Activated CD8-positive, alpha-beta T cell treated with anti-CD3 and anti-CD28 coated beads, Interleukin-2, amount 10 ng/mL, durations not matched to agents 7 days and 5 days (primary cell): ENCODE results near the gene HOXB5. TPM values are rescaled to one million over a fixed set of nuclear protein-coding genes. Genes with fewer than 3 reads are reported as not detected.

Source experiments
- ATAC-seq: fragments of 150-1000 bp; cut with Tn5 transposase; one replicate; pipeline ENCODE4 v1.10.0; 2021; ENCODE audit warnings: moderate library complexity
- CTCF ChIA-PET: fragments of 350-600 bp; sonication (Branson Sonifier 250); formaldehyde crosslinking; loops from one replicate; lab custom pipeline; 2021; ENCODE audit warnings: antibody characterized with exemption; lab: Charles Lee
- POLR2A ChIA-PET: fragments of 350-600 bp; sonication (Branson Sonifier 250); formaldehyde crosslinking; loops from one replicate; lab custom pipeline; 2021; ENCODE audit warnings: antibody characterized with exemption; lab: Charles Lee
- DNase-seq: peaks from one replicate; pipeline ENCODE4 v3.0.0-alpha.2; 2020
- H3K27ac Mint-ChIP-seq: one replicate; pipeline ENCODE4 v1.8.0; 2021; ENCODE audit warnings: mild to moderate bottlenecking, mixed read lengths
- H3K27me3 Mint-ChIP-seq: one replicate; pipeline ENCODE4 v1.8.0; 2021; ENCODE audit warnings: low read depth, mixed read lengths
- H3K36me3 Mint-ChIP-seq: one replicate; pipeline ENCODE4 v1.8.0; 2021; ENCODE audit warnings: low read depth, mixed read lengths
- H3K4me1 Mint-ChIP-seq: one replicate; pipeline ENCODE4 v1.8.0; 2021; ENCODE audit warnings: low read depth, mixed read lengths
- H3K4me3 Mint-ChIP-seq: one replicate; pipeline ENCODE4 v1.8.0; 2021; ENCODE audit warnings: mild to moderate bottlenecking, mixed read lengths
- H3K9me3 Mint-ChIP-seq: one replicate; pipeline ENCODE4 v1.8.0; 2022; ENCODE audit warnings: mixed read lengths; ENCODE audit not compliant: insufficient read depth
- total RNA-seq, 2 experiments: library from RNA; stranded (reverse); gene quantifications; one replicate each; pipeline ENCODE4 v1.2.3, GENCODE V29; 2021

The HOXB5 gene
- total RNA-seq, 2 experiments from 2014 or later, result not detected

GRCh38 chr17:48636177-48637018 lies 42.8 kb upstream of the HOXB5 start:
- Mint-ChIP-seq H3K27ac (no peak overlapping the region), H3K9me3 (no peaks in the 10 kb centered on the region), H3K36me3 (no peaks in the 10 kb centered on the region), H3K4me1 (peaks cover 14% of the 10 kb centered on the region), H3K4me3 (peak overlapping the region; percentile 18), H3K27me3 (peaks cover 84% of the 10 kb centered on the region)
- ChIA-PET CTCF (interaction anchor here (0.6 to 4.0 kb wide), 32 partner anchors 10 to 706 kb away, joined by 3 to 34 read pairs (median 4); partner anchors contain the start of genes HOXB5, HOXB9 and PRAC2), POLR2A (interaction anchor here (0.6 to 1.3 kb wide), 2 partner anchors 11 to 49 kb away, joined by 3 to 7 read pairs; partner anchors contain the start of gene HOXB9)
- ATAC-seq, result peak; percentile 90
- peak; percentile 80 for DNase-seq

GRCh38 chr17:48634493-48635208 lies 41.1 kb upstream of the HOXB5 start:
- H3K27me3 Mint-ChIP-seq, result peaks cover 83% of the 10 kb centered on the region
- H3K4me1 Mint-ChIP-seq, result peaks cover 14% of the 10 kb centered on the region
- H3K4me3 Mint-ChIP-seq, result peak overlapping the region; percentile 4
- DNase-seq (no peak), ATAC-seq (no peak)
- H3K36me3 Mint-ChIP-seq, result no peaks in the 10 kb centered on the region
- H3K9me3 Mint-ChIP-seq, result no peaks in the 10 kb centered on the region
- H3K27ac Mint-ChIP-seq, result no peak overlapping the region
- ChIA-PET CTCF (interaction anchor here (1.3 to 4.0 kb wide), 3 partner anchors 8 to 21 kb away, joined by 4 to 34 read pairs (median 19); partner anchors contain the start of gene HOXB9), POLR2A (no interaction called here)

GRCh38 chr17:48633266-48633677 lies 39.7 kb upstream of the HOXB5 start:
- ChIA-PET POLR2A (no interaction called here), CTCF (interaction anchor here (1.5 to 1.7 kb wide), 2 partner anchors 14 to 38 kb away, joined by 4 to 6 read pairs; no protein-coding TSS in a partner anchor)
- H3K27ac Mint-ChIP-seq, result no peak overlapping the region
- H3K27me3 Mint-ChIP-seq, result peaks cover 85% of the 10 kb centered on the region
- no peak overlapping the region for H3K4me3 Mint-ChIP-seq
- no peak for ATAC-seq
- H3K36me3 Mint-ChIP-seq, result no peaks in the 10 kb centered on the region
- peaks cover 14% of the 10 kb centered on the region for H3K4me1 Mint-ChIP-seq
- H3K9me3 Mint-ChIP-seq, result no peaks in the 10 kb centered on the region
- DNase-seq, result no peak

GRCh38 chr17:48632579-48633265 lies 39.1 kb upstream of the HOXB5 start:
- H3K9me3 Mint-ChIP-seq, result no peaks in the 10 kb centered on the region
- ChIA-PET CTCF (interaction anchor here (0.8 to 1.7 kb wide), 5 partner anchors 14 to 297 kb away, joined by 4 to 6 read pairs (median 4); no protein-coding TSS in a partner anchor), POLR2A (interaction anchor here (0.9 kb wide), 1 partner anchor 44 kb away, joined by 3 read pairs; no protein-coding TSS in a partner anchor)
- H3K27ac Mint-ChIP-seq, result peak overlapping the region; percentile 26
- H3K36me3 Mint-ChIP-seq, result no peaks in the 10 kb centered on the region
- peaks cover 85% of the 10 kb centered on the region for H3K27me3 Mint-ChIP-seq
- ATAC-seq (no peak), DNase-seq (no peak)
- peaks cover 14% of the 10 kb centered on the region for H3K4me1 Mint-ChIP-seq
- H3K4me3 Mint-ChIP-seq, result no peak overlapping the region

GRCh38 chr17:48631693-48632578 lies 38.4 kb upstream of the HOXB5 start:
- DNase-seq (no peak), ATAC-seq (no peak)
- ChIA-PET POLR2A (interaction anchor here (0.9 kb wide), 1 partner anchor 43 kb away, joined by 3 read pairs; no protein-coding TSS in a partner anchor), CTCF (interaction anchor here (0.8 to 1.7 kb wide), 5 partner anchors 13 to 296 kb away, joined by 4 to 6 read pairs (median 4); no protein-coding TSS in a partner anchor)
- Mint-ChIP-seq H3K27me3 (peaks cover 83% of the 10 kb centered on the region), H3K36me3 (no peaks in the 10 kb centered on the region), H3K9me3 (no peaks in the 10 kb centered on the region), H3K27ac (peak overlapping the region; percentile 21), H3K4me3 (no peak overlapping the region), H3K4me1 (peaks cover 16% of the 10 kb centered on the region)

- ATAC-seq, result no peak
- ChIA-PET CTCF (interaction anchor here (1.5 to 1.6 kb wide), 2 partner anchors 48 to 93 kb away, joined by 4 to 5 read pairs; no protein-coding TSS in a partner anchor), POLR2A (no interaction called here)
- no peak overlapping the region for H3K27ac Mint-ChIP-seq
- no peaks in the 10 kb centered on the region for H3K36me3 Mint-ChIP-seq
- H3K9me3 Mint-ChIP-seq, result no peaks in the 10 kb centered on the region
- no peak for DNase-seq
- peaks cover 83% of the 10 kb centered on the region for H3K27me3 Mint-ChIP-seq
- no peak overlapping the region for H3K4me3 Mint-ChIP-seq
- peaks cover 17% of the 10 kb centered on the region for H3K4me1 Mint-ChIP-seq
These were observed 37.5 kb upstream of the HOXB5 start for GRCh38 chr17:48630925-48631692.

- Mint-ChIP-seq H3K9me3 (no peaks in the 10 kb centered on the region), H3K36me3 (no peaks in the 10 kb centered on the region), H3K4me1 (peaks cover 20% of the 10 kb centered on the region), H3K4me3 (no peak overlapping the region), H3K27ac (no peak overlapping the region), H3K27me3 (peaks cover 79% of the 10 kb centered on the region)
- ATAC-seq (no peak), DNase-seq (no peak)
- CTCF ChIA-PET, result interaction anchor here (0.7 kb wide), 1 partner anchor 10 kb away, joined by 3 read pairs; no protein-coding TSS in a partner anchor
- POLR2A ChIA-PET, result no interaction called here
These were observed 36.7 kb upstream of the HOXB5 start for GRCh38 chr17:48630009-48630924.

- no peaks in the 10 kb centered on the region for H3K9me3 Mint-ChIP-seq
- H3K4me1 Mint-ChIP-seq, result peaks cover 23% of the 10 kb centered on the region
- CTCF ChIA-PET, result interaction anchor here (0.7 to 1.1 kb wide), 2 partner anchors 10 to 11 kb away, joined by 3 to 6 read pairs; no protein-coding TSS in a partner anchor
- H3K36me3 Mint-ChIP-seq, result no peaks in the 10 kb centered on the region
- peaks cover 74% of the 10 kb centered on the region for H3K27me3 Mint-ChIP-seq
- ATAC-seq (no peak), DNase-seq (no peak)
- no peak overlapping the region for H3K27ac Mint-ChIP-seq
- no peak overlapping the region for H3K4me3 Mint-ChIP-seq
- POLR2A ChIA-PET, result no interaction called here
These were observed 35.8 kb upstream of the HOXB5 start for GRCh38 chr17:48629411-48629759.

- peaks cover 25% of the 10 kb centered on the region for H3K4me1 Mint-ChIP-seq
- ATAC-seq (no peak), DNase-seq (no peak)
- H3K9me3 Mint-ChIP-seq, result no peaks in the 10 kb centered on the region
- no peak overlapping the region for H3K4me3 Mint-ChIP-seq
- ChIA-PET POLR2A (no interaction called here), CTCF (interaction anchor here (1.1 kb wide), 1 partner anchor 11 kb away, joined by 6 read pairs; no protein-coding TSS in a partner anchor)
- no peaks in the 10 kb centered on the region for H3K36me3 Mint-ChIP-seq
- no peak overlapping the region for H3K27ac Mint-ChIP-seq
- peaks cover 77% of the 10 kb centered on the region for H3K27me3 Mint-ChIP-seq
These were observed 35.3 kb upstream of the HOXB5 start for GRCh38 chr17:48628649-48629410.
